ENCODE measurements around the gene TNFRSF8.

The TNFRSF8 gene

DNA sequence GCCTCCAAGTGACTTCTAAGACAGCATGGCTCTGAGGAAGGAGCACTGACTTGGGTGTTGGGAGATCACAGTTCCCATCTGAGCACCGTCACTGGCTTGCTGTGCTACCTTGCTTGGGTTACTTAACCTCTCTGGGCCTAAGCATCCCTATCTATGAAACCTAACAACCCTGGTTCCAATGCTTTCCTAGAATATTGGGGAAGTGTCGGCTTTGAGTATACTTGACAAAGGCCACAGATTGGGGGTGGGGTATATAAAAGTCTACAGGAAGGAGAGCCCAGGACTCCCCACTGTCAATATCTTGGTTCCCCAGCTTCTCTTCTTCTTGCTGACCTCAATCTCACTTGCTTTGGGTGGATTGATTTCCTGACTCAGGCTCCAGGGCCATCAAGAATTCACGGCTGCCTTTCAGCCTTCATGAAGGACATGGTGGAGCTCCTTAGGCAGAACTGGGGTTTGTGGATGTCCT lies 110.0 kb downstream of the TNFRSF8 start:
- TF ChIP-seq, protein P1, sequence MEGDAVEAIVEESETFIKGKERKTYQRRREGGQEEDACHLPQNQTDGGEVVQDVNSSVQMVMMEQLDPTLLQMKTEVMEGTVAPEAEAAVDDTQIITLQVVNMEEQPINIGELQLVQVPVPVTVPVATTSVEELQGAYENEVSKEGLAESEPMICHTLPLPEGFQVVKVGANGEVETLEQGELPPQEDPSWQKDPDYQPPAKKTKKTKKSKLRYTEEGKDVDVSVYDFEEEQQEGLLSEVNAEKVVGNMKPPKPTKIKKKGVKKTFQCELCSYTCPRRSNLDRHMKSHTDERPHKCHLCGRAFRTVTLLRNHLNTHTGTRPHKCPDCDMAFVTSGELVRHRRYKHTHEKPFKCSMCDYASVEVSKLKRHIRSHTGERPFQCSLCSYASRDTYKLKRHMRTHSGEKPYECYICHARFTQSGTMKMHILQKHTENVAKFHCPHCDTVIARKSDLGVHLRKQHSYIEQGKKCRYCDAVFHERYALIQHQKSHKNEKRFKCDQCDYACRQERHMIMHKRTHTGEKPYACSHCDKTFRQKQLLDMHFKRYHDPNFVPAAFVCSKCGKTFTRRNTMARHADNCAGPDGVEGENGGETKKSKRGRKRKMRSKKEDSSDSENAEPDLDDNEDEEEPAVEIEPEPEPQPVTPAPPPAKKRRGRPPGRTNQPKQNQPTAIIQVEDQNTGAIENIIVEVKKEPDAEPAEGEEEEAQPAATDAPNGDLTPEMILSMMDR (IDR thresholded peaks at IDR 0.05; ENCODE audit: low read depth, low read length, missing control alignments), result no peak
- in situ Hi-C loops (cut with HindIII; ENCODE audit: low sequenced_read_pairs), result no loop called here
- no peak overlapping the region for H3K4me3 ChIP-seq (ENCODE audit: low read depth, low read length)
- no peak for DNase-seq (ENCODE audit: low read depth)

DNA sequence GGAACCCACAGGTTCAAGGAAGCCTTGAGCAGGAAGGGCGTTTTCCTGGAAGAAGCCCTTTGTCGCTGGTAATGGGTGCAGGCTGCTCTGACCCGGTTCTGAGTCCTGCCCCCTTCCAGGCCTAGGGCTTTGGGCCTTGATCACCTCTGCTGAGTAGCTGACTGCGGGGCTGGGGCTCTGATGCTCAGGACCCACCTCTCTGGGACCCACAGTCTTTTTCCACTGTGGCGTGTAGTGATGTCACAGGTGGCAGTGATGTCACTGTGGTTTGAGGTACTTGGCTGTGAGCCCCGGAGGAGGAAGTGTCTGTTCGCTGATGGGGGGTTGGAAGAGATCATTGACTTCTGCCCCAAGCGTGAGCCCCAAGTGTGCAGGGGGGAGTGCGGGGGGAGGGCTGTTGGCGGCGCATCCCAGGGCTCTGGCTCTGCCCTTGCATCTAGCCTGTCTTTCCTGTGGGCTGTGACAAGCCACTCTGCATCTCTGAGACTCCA lies 110.6 kb downstream of the TNFRSF8 start:
- H3K4me3 ChIP-seq (ENCODE audit: low read depth, low read length), result no peak overlapping the region
- in situ Hi-C loops (cut with HindIII; ENCODE audit: low sequenced_read_pairs), result no loop called here
- TF ChIP-seq, protein P1 (IDR thresholded peaks at IDR 0.05; ENCODE audit: low read depth, low read length, missing control alignments), result no peak
- DNase-seq (ENCODE audit: low read depth), result no peak

DNA sequence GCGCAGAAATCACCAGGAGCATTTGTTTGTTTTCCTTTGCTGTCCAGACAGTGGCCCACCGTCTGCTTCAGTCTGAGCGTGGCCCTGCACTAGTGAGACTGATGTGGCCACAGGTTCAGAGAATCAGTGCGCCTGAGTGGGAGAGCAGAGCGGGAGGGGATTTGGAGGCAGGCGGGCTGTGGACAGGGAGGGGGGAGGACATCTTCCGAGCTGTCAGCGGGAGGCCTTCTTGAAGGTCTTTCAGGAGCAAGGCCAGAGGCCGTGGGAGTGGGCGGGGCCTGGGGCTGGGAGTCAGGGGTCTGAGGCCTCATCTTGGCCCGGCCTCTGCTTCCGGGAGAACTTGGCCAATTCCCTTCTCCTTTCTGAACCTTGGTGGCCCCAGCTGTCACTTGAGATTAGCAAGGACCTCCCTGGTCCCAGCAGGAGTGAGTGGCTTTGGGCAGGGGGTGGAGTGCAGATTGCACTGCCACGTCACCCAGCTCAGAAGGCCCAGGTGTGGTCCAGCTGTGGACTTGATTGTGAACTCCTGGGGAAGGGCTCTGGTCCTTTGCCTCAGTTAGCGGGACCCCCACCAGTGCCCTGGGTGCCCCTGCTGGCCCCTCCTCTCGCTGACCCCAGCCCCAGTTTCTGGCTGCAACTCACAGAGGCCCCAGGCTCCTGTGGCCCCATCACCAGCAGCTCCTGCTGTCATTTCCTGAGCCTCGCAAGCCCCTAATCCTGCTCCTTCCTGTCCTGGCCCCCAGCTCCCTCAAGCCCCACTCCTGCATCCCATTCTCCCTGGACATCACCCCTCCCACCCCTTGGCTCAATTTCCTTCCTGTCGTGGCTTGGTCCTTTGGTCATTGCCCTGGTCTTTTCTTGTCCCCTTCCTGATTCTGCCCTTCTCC lies 112.1 kb downstream of the TNFRSF8 start:
- no peak for DNase-seq (ENCODE audit: low read depth)
- in situ Hi-C loops (cut with HindIII; ENCODE audit: low sequenced_read_pairs), result no loop called here
- no peak overlapping the region for H3K4me3 ChIP-seq (ENCODE audit: low read depth, low read length)

DNA sequence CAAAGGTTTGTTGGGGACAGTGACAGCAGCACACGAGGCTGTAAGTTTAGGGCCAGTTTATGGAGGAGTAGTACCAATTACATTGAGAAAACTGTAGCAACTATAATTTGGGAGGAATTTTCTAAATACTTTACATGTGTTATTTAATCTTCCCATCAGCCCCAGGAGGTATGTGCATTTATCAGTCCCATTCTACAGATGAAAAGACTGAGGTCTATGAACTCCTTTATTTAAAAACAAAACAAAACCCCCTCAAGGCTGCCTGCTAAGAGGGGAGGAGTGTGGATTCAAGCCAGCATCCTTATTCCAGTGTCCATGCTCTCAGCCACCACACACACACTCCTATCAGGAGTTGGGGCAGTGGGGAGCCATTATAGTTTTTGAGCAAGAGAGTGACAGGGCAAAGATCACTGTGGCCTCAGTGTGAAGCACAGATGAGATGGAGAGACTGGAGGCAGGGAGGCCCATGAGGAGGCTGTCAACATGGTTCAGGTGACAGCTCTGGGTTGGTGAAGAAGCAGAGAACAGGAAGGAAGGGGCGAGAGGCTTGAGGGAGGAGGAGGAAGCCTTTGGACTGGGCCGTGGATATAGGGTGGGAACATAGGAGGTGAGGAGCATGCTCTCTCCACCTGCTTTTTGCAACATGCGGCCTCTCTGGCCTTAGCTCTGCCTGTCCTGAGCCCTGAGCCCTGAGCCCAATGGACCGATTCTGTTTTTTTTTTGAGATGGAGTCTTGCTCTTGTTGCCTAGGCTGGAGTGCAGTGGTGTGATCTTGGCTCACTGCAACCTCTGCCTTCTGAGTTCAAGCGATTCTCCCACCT lies 113.4 kb downstream of the TNFRSF8 start:
- no peak for DNase-seq (ENCODE audit: low read depth)
- in situ Hi-C loops (cut with HindIII; ENCODE audit: low sequenced_read_pairs), result no loop called here
- TF ChIP-seq, protein P1 (IDR thresholded peaks at IDR 0.05; ENCODE audit: low read depth, low read length, missing control alignments), result no peak
- no peak overlapping the region for H3K4me3 ChIP-seq (ENCODE audit: low read depth, low read length)

More for the DNA sequence above, 112.1 kb downstream of the TNFRSF8 start:
- TF ChIP-seq, protein P1 (IDR thresholded peaks at IDR 0.05; ENCODE audit: low read depth, low read length, missing control alignments), result no peak

DNA sequence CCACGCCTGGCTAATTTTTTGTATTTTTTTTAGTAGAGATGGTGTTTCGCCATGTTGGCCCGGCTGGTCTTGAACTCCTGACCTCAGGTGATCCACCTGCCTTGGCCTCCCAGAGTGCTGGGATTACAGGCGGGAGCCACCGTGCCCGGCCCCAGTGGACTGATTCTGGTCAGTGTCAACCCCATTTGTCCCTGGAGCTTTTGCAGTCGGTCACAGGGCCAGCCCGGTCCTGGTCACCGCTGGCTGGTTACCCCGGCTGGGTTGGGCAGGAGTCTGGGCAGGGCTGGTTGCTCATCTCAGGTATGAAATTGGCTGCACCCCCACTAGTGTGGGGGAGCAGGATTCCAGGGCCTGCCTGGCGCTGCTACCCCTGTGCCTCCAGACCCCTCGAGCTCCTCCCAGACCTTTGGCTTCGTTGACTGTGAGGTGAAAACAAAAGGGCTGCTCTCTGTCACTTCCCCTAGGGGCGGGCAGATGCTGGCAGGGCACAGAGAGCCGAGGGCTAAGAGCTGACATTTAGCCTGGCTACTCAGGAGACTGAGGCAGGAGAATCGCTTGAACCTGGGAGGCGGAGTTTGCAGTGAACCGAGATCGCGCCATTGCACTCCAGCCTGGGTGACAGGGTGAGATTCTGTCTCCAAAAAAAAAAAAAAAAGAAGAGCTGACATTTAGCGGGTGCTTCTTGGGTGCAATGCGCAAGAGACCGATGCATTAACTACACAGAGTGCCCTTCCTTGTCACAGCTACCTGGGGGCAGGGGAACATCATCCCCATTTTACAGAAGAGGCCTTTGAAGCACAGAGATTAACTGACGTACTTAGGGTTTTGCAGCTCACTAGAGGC lies 114.3 kb downstream of the TNFRSF8 start:
- TF ChIP-seq, protein P1 (IDR thresholded peaks at IDR 0.05; ENCODE audit: low read depth, low read length, missing control alignments), result no peak
- in situ Hi-C loops (cut with HindIII; ENCODE audit: low sequenced_read_pairs), result no loop called here
- H3K4me3 ChIP-seq (ENCODE audit: low read depth, low read length), result no peak overlapping the region
- no peak for DNase-seq (ENCODE audit: low read depth)
